Cardiac septum (tissue), 1 donor: ENCODE results near the gene MGMT. TPM values are rescaled to one million over a fixed set of nuclear protein-coding genes. Genes with fewer than 3 reads are reported as not detected.

ENCODE experiments used
- DNase-seq: peaks from one replicate; pipeline ENCODE4 v3.0.0-alpha.2; 2020; ENCODE audit warnings: low spot score
- intact Hi-C: fragments of 100-400 bp; cut with DNase I; formaldehyde crosslinking; loops from one replicate; pipeline ENCODE4 v1.14.0; 2022
- total RNA-seq: library from RNA; stranded (reverse); fragmentation: NEBNext Ultra II Directional; extraction: Animal tissue kit (Norgen Biotek cat#: 25700); gene quantifications from one replicate; pipeline ENCODE4 v1.2.1, GENCODE V29; 2021
- donor health status: DM: no; HTN: no; CAD: no.

MGMT gene
- total RNA-seq, 1 donor from 2014 or later: 11.4 TPM

DNA sequence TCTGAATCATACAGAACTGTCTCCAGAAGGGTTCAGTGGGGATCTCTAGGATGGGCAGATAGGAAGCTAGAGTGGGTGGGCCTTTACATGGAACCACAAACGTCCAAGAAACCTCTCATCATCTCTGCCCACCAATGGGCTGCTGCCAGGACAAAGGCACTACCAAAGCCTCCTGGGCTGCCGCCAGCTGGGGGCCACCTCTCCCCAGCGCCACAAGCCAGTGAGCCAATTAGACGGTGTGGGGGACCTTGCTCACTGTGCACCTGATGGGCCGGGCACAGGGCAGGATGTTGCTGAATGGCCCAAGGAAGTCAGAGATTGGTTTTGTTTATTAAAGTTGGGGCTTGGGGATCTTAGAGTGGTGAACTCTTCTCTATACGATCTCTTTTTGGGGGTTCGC is 242.1 kb downstream of the MGMT start:
- intact Hi-C loops: no loop called here
- DNase-seq: no peak

DNA sequence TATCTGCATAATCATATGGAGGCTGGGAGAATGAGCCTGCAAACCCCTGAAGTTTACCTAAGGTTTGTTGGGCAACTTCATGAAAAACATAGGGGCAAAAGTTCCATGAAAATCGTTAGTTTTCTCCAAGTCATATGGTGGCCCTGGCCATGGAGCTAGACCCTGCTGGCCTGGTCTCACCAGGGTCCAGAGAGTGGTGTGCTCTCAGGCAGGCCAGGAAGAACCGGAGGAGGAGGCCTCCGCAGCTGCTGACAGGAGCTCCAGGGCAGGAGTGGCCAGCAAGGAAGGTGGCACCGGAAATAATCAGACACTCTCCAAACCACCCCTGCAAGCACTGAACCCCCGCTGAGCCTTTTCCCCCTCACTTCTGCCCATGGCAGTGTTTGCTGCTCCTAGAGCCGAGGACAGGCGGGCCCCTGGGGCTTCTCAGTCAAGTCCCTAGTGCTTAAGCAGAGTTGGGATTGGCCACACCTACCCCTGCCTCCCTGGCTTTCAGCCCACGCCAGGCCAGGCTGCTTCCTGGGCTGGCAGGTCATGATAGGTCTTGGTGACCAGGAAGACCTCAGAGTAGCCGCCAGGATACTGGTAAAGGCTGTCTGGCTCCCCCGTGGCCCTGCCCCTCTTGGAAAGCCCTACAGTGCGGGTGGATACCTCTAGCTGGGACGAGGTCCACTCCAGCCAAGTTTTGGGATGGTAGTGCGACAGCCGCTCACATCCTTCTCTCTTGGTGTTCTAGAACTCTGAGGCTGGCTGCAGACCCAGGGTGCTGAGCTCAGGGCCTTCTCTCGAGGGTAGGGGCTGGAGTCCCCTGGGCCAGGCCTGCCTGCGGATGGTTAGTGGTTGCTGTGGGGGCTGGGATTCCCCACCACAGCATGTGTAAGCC is 242.8 kb downstream of the MGMT start:
- no peak for DNase-seq
- intact Hi-C loops: no loop called here

DNA sequence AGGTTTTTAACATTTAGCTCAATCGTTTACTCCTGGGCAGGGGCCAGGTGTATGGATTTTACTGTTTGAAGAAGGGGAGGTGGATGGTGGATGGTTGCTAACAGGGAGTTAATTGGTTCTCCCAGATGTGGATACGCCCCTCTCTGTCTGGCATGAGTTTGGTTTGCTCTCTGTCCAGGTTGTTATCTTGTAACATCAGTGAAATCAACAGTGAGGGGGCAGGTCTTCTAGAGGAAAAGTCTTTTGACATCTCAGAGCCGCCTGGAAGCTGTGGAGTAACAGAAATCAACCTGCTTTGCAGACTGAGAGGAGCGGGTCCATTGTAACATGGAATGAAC is 243.4 kb downstream of the MGMT start:
- no peak for DNase-seq
- intact Hi-C loops: no loop called here

DNA sequence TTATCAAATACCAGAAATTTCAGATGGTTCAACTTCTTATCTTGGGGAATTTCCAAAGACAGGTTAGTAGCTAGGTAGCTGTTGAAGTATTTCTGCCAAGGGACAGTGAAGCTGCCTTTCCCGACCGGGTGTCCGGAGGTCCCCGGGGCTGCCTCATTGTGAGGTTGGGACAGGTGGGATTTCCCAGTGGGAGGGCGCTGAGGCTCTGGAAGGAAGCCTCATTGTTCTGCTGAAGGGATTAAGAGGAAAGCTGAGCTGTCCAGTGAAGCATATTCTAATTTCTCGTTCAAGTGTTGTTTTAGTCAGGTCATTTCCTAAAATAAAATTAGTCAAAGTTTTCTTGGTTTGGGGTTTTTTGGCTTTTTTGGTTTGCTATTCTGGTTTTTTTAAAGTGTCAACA is 244.2 kb downstream of the MGMT start:
- intact Hi-C loops: no loop called here
- no peak for DNase-seq

DNA sequence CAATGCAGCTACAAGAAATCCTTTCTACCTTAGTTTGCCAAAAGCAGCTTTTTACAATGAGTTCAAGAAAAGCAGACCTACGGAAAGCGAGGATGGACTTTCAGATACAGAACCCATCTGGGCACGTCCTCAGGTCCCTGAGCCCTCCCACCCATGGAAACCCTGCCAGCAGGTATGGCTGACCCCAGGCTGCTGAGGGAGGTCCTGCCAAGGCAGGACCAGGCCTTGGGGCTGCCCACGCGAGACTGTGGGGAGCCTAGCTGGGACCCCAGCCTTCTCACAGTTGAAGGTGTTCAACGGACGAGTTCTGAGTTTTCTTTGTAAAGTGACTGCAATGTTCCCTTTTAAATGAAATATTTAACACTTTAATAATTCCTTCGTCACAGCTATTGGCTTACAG is 245.0 kb downstream of the MGMT start:
- DNase-seq: no peak

DNA sequence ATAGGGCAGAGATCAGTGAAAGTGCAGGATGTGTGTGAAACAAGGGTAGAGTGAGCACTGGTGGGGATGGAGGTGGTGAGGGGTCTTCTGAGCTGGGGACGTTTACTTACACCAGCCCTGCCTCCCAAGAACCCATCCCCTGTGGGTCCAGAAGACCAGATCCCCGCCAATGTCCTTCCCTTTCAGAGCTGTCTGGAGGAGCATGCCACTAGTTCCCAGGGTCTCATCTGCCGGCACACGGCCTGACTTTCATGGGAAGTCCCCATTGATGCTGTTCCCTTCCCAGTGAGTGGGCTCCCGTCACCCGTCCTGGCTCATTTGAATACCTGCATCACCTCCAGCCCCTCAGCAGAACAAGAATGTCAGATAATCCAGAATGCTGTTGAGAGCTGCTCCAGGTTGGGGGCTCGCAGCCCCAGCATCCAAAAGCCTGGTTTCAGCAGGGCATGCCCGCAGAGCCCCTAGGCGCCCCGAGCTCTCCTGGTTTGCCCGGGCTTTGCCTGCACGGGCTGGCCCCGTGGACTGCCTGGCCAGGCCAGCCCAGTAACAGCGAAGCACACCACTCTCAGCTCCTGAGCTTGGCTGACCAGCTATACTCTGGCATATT is 246.7 kb downstream of the MGMT start:
- intact Hi-C loops: no loop called here
- no peak for DNase-seq

More for the DNA sequence above, 245.0 kb downstream of the MGMT start:
- intact Hi-C loops: no loop called here

DNA sequence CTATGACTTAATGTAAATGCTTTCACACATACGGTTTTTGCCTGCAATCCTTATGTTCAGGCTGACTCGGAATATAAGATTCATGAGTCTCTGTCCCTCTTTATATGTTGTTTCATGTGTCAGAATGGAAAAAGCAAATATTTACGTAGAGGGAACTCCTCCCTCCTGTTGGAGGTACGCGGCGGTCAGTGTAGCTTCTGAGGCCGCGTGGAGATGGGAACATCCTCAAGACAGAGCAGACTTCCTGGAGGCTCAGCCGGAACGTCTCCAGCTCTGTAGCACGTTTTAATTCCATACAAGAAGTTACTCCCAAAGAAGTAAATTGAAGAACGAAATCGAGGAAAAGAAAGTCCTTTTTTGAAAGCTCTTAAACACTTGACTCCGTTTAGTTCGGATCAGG is 248.8 kb downstream of the MGMT start:
- intact Hi-C loops: no loop called here
- DNase-seq: no peak

DNA sequence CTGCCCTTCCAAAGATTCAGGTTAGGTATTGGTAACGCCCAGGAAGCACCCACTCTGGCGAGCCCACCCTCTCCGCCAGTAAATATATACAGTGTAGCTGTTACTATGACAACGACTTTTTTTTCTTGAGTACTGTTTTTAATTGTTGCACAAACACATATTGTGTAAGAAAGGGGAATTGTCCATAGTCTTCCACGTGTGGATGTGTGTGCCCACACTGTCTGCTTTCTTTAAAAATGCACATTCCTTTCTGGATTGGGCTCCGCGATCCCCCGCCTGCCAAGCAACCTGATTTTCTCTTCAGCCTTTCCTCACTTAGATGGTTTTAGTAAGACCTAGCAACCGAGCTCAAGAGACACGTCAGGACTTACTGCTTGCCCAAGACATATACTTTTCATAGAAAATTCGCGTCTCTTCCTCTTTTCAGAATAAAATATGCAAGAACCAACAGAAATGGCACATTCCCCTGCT is 249.2 kb downstream of the MGMT start:
- DNase-seq: no peak
- intact Hi-C loops: no loop called here

DNA sequence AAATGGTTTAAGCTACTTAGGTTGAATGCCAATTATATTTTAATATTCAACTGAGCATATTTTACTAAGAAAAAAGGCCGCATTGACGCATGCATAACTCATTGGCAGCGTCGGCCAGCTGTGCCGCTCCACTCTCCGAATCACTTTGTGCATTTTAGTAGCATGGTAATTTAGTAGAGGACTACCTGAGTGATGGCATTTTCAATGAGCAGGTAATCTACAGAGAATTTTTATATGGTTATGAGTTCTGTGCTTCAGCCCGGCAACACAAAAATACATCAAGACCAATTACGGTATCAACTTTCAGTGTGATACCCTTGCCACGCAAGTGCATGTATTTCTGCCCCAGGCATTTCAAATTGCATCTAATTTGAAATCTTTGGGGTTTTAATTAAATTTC is 249.8 kb downstream of the MGMT start:
- intact Hi-C loops: no loop called here
- no peak for DNase-seq

DNA sequence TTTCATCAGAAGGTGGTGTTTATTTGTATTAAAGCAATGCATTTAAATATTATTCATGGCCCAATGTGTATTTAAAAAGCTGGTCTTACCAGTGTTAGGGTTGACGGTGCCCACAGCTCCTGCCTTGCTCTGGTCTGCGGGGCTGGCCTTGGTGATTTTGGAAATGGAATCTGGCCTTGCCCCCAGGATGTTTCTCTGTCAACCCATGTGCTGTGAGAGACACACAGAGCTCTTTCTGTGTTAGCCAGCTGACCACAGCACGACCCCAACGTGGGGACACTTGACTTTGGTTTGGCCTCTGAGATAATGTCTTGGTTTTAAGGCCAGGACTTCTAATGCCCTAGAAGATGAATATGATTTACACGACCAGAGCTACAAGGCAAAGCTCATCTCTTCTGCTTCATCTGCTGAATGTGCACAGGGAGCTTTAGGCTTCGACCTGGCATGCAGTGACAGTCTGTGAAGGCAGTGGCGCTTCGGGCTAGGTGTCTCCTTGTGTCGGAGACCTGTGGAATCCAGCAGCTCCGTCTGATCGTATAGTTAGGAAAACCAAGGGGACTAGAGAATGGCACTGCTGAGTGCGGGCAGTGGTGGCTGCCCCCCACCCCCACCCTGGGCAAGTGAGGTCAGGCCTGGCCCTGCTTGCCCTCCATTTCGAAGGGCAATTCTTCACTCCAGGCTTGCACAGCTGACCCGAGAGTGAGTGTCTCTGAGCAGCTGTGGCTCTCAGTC is 250.9 kb downstream of the MGMT start:
- no peak for DNase-seq
- intact Hi-C loops: no loop called here

DNA sequence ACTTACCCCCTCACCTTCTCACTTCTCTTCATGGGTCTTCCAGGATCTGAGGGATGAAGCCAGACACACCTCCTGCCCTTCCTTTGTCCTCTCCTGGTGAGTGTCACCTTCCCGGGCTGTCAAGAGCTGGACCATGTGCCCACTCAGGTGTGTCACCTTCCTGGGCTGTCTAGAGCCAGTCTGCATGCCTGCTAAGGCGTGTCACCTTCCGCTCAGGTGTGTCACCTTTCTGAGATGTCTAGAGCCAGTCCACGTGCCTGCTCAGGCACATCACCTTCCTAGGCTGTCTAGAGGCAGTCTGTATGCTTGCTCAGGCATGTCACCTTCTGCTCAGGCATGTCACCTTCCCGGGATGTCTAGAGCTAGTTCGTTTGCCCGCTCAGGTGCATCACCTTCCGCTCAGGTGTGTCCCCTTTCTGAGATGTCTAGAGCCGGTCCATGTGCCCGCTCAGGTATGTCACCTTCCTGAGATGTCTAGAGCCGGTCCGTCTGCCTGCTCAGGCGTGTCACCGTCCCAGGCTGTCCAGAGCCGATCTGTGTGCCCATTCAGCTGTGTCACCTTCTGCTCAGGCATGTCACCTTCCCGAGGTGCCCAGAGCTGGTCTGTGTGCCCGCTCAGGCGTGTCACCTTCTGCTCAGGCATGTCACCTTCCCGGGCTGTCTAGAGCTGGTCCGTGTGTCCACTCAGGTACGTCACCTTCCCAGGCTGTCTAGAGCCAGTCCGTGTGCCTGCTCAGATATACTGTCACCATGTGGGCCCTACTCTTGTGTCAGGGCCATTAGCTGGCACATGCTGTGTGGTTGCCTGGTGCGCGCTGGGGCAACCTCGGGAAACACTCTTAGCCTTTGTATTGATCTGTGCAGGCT is 251.7 kb downstream of the MGMT start:
- DNase-seq: no peak
- intact Hi-C loops: no loop called here

DNA sequence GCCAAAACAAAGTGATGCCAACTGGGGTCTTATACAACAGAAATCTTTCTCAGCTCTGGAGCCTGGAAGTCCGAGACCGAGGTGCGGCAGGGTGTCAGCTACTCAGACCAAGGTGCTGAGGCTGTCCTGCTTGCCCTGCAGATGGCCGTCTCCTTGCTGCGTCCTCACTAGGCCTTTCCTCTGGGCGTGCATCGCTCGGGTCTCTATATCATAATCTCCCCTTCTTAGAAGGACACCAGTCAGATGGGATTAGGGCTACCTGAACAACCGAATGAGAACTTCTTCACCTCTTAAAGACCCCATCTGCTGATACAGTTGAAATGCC is 252.3 kb downstream of the MGMT start:
- DNase-seq: no peak
- intact Hi-C loops: no loop called here

DNA sequence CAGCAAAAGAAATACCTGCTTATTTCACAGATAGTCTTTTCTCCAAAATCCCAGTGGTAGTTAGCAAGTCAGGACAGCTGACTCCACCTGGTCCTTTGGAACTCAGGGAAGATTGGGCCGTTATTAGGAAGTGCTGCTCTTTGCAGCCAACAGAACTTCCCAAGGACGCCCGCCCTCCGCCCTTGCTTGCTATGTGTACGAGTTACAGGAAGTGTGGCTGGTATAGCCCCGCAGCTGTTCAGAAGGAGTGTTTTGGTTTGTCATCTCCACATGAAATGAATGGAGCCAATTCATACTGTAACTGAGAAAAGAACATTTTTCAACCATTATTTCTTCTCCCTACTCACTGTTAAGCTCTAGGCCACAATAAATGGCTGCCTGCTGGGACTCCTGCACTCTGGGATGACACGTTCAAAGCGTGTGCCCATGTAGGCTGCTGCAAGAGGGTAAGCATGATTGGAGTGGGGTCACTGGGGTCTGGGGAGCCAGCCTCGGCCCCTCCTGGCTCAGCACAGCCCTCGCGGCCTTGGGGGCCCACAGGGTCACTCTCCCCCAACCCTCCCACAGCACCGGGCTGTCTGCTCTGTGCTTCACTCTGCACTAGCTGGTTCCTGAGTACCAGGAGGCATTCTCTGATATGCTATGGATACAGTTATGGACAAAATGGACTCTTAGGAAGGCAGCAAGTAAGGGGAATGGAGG is 253.0 kb downstream of the MGMT start:
- no peak for DNase-seq
- intact Hi-C loops: no loop called here

DNA sequence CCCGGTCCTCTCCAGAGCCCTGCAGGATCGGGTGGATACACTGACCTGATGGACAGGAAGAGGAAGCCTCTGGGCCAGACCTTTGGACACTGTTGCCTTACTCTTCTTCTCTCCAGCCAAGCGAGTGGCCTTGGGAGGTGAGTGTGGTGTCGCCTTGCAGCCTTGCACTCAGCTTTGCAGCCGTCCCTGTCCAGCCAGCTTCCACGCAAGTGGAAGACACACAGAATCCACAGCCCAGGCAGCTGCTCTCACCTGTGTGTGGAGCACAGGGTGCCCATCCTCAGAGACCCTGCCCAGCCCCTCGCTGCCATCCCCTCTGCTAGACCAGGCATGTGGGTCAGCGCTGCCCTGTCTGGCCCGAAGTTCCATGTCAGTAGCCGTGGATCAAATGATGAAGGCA is 258.0 kb downstream of the MGMT start:
- intact Hi-C loops: no loop called here
- no peak for DNase-seq

DNA sequence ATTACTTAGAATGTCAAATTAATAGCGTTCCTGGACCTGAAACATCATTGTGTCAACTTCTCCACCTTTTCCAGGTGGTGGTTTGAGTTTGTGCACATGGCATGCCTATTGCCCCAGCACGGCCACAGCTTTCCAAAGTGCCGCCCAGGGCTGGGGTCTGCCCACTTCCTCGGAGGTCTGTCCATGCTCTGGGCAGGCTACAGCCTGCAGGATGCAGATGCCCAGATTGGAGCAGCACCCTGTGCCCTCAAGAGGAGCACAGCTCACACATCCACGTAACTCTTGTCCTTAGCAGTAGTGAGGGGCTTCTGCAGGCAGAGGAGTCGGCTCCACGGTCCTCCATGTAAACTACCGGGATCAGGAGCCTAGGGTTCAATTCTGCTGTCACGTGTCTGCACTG is 258.4 kb downstream of the MGMT start:
- DNase-seq: no peak
- intact Hi-C loops: no loop called here

DNA sequence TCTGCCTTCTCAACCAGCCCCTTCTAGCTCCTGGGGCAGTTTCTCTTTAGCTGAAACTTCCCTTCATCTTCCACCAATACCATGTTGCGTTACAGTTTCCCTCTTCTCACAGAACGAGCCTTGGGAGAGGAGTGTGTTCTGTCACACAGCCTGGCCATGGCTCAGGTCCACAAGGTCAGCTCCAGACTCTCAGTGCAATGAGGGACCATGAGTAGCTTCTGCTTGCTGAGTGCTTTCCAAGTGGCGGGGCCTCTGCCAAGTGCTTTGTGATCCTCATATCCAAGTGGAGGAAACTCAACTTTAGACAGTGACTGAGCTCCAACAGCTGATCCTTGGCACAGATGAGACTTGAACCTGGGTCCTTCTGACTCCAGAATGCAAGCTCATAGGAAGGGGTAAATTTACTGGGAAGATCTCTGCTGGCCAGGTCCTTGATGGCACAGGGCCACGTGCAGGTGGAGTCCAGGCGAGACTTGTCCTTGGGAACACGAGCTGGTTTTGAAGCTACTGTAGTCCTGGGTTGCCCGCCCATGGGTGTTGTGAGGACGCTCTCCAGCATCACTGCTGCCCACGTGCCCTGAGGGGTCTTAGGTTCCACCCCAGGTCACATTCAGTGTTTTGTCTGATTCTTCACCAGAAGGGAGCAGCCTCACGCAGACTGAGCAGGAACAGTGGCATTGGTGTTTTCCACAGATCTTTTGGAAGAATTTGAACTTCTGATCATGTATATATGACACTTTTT is 259.0 kb downstream of the MGMT start:
- DNase-seq: no peak
- intact Hi-C loops: no loop called here

DNA sequence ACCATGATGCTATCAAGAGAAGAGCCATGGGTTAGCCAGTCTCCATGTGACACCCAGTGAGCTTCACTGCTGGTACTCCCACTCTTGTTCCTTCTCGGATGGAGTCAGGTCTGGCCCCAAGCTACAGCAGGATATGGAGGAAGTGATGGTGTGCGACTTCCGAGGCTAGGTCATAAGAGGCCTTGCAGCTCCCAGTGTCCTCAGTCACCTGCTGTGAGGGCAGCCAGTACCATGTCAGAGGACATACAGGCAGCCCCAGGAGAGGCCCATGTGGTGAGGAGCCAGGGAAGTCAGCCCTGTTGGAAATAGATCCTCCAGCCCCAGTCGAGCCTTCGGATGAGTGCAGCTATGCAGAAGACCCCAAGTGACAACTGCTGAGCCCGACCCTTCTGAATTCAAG is 260.0 kb downstream of the MGMT start:
- DNase-seq: no peak
- intact Hi-C loops: no loop called here

DNA sequence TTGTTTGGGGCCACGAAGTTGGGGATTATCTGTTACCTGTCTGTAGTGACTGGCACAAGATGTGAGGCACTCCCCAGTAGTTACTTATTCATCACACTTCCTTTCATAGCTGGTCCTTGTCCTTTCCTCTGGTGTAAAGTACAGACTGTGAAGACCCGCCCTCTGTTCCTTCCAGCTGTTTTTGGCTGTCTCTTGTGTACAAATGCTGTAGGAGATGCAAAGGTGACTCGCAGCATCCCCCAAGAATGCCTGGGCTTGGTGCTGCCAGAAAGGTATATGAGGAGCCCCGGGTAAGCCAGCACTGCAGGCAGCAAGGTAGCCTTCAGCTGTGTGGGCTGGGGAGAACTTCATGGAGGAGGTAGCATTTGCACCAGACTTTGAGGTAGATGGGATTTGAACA is 260.5 kb downstream of the MGMT start:
- intact Hi-C loops: no loop called here
- DNase-seq: no peak
